Measurements from ENCODE around the gene MYCBP.

The MYCBP gene

DNA sequence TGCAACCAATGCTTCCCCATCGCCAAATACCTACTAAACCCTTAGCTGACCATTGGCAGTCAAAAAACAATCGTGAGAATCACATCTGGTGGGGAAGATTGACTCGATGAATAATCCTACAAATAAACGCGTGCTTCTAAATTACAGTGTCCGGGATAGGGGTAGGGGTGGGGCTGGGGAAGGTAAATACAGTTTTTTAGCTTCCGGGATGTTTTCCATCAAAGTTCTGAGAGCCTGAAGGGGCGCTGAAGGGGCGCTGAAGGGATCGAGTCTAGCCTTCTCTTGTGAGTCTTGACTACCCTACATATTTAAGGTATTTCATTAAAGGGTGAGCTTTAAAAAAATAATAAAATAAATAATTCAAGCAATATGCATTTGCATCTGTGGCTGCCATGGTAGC lies 54.1 kb downstream of the MYCBP start:
- DNase-seq = no peak

DNA sequence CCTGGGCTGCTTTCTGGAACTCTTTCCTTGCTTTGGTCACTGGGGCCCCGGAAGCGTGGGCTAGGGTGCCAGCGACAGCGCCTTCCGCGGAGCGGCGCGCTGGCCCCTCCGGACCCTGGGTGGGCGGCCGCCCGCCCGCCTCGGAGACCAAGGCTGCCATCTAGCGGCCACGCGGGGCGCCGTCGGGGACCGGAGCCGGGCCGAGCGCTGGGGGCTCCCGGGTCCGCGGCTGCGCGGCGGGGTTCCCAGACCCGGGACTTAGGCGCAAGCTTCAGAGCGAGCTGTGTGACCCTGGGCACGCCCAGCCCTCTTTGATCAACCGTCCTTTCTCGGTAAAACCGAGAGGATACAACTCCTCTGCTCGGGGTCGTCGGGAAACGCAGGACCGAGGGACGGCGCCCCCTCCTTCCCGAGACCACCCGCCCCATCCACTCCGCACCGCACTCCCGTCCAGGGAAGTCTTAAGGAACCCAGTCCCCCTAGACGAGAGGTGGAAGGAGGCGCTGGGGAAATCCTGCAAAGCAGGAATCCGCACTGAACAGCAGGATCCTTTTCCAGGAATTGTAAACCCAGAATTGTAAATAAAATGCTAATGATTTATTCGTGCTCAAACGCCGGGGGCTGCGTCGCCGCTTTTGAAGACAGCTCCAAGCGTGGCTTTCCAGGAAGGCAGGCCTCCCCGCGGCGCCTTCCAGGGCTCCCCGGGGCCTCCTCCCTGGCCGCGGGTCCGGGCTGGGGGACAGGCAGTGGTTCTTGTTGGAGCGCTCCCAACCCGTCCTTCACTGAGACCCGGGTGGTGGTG lies 54.8 kb downstream of the MYCBP start:
- no peak for DNase-seq

DNA sequence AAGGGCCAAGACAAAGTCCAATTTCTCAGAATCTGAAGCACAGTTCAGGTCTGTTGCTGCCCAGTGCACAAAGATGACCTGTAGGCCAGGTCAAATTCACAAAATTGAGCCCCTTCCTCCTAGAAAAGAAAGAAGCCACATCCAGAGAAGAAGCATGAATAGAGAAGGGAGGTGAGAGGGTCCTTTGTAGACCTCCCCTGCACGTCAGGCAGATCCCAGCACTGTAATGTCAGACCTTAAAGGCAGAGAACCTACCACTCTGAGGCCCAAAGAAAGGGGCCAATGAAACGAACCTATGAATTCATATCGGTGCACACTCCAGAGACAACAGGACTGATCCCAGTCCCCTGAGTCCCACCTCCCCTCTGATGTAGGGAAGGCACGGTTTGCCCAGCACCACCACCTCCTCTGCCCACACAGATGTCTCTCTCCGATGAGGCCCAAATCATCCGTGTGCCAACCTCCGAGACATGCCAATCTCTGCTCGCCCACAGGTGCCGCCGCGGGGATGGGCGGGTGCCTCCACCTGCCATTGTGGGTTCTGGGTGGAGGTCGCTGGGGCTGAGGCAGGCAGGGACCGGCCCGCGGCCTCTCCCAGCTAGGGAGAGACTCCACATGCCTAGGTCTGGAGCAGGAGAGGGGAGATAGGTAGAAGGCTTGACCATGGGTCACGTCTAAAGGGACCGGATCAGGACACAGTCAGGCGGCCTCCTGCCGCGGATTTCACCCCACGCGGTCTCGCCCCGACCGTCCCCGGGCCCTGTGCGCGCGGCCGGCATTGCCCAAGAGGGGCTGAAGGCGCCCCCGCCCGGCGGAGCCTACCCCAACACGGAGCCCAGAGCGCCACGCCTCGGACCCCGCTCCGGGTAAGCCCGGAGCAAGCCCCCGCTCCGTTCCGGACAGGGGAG lies 55.6 kb downstream of the MYCBP start:
- DNase-seq = no peak

DNA sequence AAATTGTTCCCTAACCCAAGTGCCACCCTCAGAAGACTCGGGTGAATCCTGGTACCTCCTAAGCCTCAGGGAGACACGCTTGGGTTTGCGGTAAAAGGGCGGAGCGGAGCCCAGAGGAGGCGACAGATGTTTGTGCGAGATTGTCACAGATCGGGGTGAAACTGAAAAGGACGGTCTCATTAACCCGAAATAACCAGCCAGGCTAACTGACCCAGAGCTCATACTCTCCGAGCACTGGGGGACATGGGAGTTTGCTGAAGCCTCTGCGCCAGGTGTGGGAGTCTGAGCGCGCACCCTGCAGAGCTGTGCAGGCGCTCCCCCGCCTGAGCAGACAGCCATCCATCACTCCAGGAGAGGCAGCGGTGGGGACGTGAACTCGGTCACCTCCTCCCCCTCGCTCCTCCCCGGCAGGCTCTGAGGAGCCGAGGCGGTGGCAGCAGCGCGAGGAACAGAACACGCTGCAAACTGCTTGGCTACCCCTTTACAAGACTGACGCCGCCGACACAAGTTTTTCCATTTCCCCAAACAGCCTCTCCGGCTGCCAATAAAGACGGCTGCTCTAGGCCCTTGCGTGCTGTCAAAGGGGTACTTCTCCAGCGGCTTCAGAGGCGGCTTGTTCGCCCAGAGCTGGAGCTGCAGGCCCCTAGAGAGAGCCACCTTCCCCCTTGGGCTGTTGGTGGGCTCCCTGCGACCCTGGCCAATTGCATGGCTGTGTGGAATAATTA lies 57.1 kb downstream of the MYCBP start:
- DNase-seq = no peak

DNA sequence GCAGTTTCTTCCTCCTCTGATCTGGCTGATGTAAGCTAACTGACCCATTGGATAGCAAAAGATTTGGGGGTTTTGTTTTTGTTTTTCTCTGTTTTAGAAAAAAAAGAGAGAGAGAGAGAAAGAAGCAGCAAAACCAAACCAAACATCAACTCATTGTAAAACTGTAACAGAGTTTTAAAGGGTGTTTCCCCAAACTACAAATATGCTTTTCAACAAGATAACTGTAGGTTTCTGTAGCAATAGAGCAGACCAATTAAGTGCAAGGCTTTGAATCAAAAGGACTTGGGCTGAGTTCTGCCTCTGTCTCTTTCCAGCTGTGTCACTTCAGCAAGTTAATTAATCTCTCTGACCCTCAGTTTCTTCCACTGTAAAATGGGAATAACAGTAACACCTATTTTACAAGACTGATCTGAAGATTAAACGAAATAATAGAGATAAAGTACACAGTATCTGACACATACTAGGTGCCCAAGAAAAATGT lies 58.1 kb downstream of the MYCBP start:
- DNase-seq = no peak

DNA sequence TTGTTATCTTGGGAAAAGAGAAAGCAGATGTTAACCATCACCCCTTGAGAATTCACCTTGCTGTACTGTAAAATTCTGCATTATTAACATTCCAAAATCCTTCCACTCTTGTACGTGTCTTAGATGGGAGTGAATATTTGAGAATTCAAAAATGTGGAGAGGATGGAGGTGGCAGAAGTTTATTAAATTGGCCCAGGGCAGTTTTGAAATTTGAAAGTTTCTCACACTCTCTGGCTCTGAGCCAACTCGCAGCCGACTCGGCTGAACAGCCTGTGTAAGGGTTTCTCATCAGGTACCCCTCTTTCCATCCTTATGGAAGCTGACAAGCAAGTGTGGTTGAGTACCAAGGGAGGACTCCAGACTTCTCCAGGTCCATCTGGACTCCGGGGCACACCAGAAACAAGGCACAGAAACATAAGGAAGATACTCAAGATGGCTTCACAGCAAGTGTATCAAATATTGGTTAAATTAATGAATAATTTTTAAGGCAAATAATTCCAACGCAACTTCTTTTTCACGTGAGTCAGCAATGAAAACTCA lies 58.6 kb downstream of the MYCBP start:
- no peak for DNase-seq

DNA sequence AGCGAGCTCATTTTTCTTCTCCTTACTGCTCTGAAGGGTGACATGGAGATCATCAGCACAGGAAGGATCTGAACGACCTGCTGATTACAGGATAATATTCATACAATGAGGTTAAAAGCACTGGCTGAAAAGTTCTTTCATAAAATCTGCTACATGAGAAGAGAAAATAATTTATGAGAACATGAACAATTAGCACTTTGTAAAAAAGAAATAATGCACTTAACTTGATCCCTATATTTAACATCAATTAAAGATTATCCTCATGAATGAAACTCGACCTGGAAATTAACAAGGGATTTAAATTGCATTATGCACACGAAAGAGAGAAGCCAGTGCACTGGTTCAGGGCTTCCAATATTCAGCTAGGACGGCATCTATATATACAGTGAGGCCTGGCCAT lies 60.2 kb downstream of the MYCBP start:
- no peak for DNase-seq

All from GOT3 (cell line).